H9 (cell line): ENCODE results near the gene DLX1. TPM values are rescaled to one million over a fixed set of nuclear protein-coding genes. Genes with fewer than 3 reads are reported as not detected.

Source experiments
- DNase-seq: peaks from one replicate; pipeline ENCODE4 v3.0.0-alpha.2; 2017
- H2AFZ ChIP-seq: one replicate; pipeline ENCODE4 v1.6.1; 2013; ENCODE audit warnings: mild to moderate bottlenecking, low read length, control low read depth, moderate library complexity
- H2AK5ac ChIP-seq: 2 replicates; pipeline ENCODE4 v1.6.1; 2013; ENCODE audit warnings: low read length, control low read depth, mixed read lengths; ENCODE audit not compliant: insufficient read length
- H2BK120ac ChIP-seq: one replicate; pipeline ENCODE4 v1.6.1; 2013; ENCODE audit warnings: low read depth, mild to moderate bottlenecking, low read length, control low read depth, inconsistent platforms; ENCODE audit not compliant: poor library complexity, severe bottlenecking
- H2BK12ac ChIP-seq: 2 replicates; pipeline ENCODE4 v1.6.1; 2013; ENCODE audit warnings: low read length, control low read depth, mixed read lengths, low read depth; ENCODE audit not compliant: insufficient read length
- H2BK15ac ChIP-seq: 2 replicates; pipeline ENCODE4 v1.6.1; 2013; ENCODE audit warnings: low read depth, low read length, control low read depth
- H2BK20ac ChIP-seq: one replicate; pipeline ENCODE4 v1.6.1; 2013; ENCODE audit warnings: low read depth, mild to moderate bottlenecking, low read length, control low read depth, inconsistent platforms; ENCODE audit not compliant: poor library complexity, severe bottlenecking
- H2BK5ac ChIP-seq: 2 replicates; pipeline ENCODE4 v1.6.1; 2013; ENCODE audit warnings: low read length, control low read depth, mixed read lengths; ENCODE audit not compliant: insufficient read length
- H3K14ac ChIP-seq: 2 replicates; pipeline ENCODE4 v1.6.1; 2013; ENCODE audit warnings: low read length, control low read depth; ENCODE audit not compliant: insufficient read depth
- H3K18ac ChIP-seq: 2 replicates; pipeline ENCODE4 v1.6.1; 2013; ENCODE audit warnings: low read depth, mild to moderate bottlenecking, mixed read lengths, low read length, control low read depth; ENCODE audit not compliant: insufficient read length
- H3K23ac ChIP-seq: 2 replicates; pipeline ENCODE4 v1.6.1; 2013; ENCODE audit warnings: low read length, control low read depth, mixed read lengths, low read depth; ENCODE audit not compliant: insufficient read length
- H3K23me2 ChIP-seq: 2 replicates; pipeline ENCODE4 v1.6.1; 2013; ENCODE audit warnings: low read depth, mild to moderate bottlenecking, mixed read lengths, low read length, control low read depth; ENCODE audit not compliant: insufficient read length, poor library complexity, severe bottlenecking
- H3K27ac ChIP-seq: 2 replicates; pipeline ENCODE4 v1.5.1; 2013; ENCODE audit warnings: low read length, control low read depth, mixed read lengths, low read depth; ENCODE audit not compliant: insufficient read length
- H3K27me3 ChIP-seq: 2 replicates; pipeline ENCODE4 v1.6.1; 2013; ENCODE audit warnings: low read length, control low read depth, inconsistent platforms; ENCODE audit not compliant: insufficient read depth
- H3K4ac ChIP-seq: 2 replicates; pipeline ENCODE4 v1.6.1; 2013; ENCODE audit warnings: low read depth, mild to moderate bottlenecking, control low read depth, inconsistent platforms, low read length, moderate library complexity
- H3K4me1 ChIP-seq: 2 replicates; pipeline ENCODE4 v1.6.1; 2013; ENCODE audit warnings: low read length, control low read depth, inconsistent platforms; ENCODE audit not compliant: insufficient read depth
- H3K4me2 ChIP-seq: 2 replicates; pipeline ENCODE4 v1.6.1; 2013; ENCODE audit warnings: low read length, control low read depth, mixed read lengths; ENCODE audit not compliant: insufficient read length, insufficient read depth
- H3K56ac ChIP-seq: 2 replicates; pipeline ENCODE4 v1.6.1; 2013; ENCODE audit warnings: low read depth, mild to moderate bottlenecking, mixed read lengths, low read length, control low read depth; ENCODE audit not compliant: insufficient read length
- H3K79me1 ChIP-seq: 2 replicates; pipeline ENCODE4 v1.6.1; 2013; ENCODE audit warnings: low read depth, mild to moderate bottlenecking, moderate library complexity, low read length, control low read depth, inconsistent platforms; ENCODE audit not compliant: insufficient read depth, poor library complexity, severe bottlenecking
- H3K79me2 ChIP-seq: 2 replicates; pipeline ENCODE4 v1.6.1; 2013; ENCODE audit warnings: low read length, control low read depth, inconsistent platforms; ENCODE audit not compliant: insufficient read depth
- H3K9ac ChIP-seq: 2 replicates; pipeline ENCODE4 v1.6.1; 2013; ENCODE audit warnings: low read length, control low read depth, mixed read lengths; ENCODE audit not compliant: insufficient read length; ENCODE audit errors: extremely low read depth
- H3K9me3 ChIP-seq: one replicate; pipeline ENCODE4 v1.6.1; 2013; ENCODE audit warnings: low read depth, low read length, inconsistent platforms; ENCODE audit not compliant: control insufficient read depth
- H3T11ph ChIP-seq: one replicate; pipeline ENCODE4 v1.6.1; 2013; ENCODE audit warnings: mild to moderate bottlenecking, low read length, control low read depth, inconsistent platforms
- H4K20me1 ChIP-seq: one replicate; pipeline ENCODE4 v1.6.1; 2013; ENCODE audit not compliant: control insufficient read depth, insufficient read length, insufficient read depth
- H4K5ac ChIP-seq: 2 replicates; pipeline ENCODE4 v1.6.1; 2013; ENCODE audit warnings: low read depth, mild to moderate bottlenecking, mixed read lengths, low read length, control low read depth; ENCODE audit not compliant: insufficient read length
- H4K8ac ChIP-seq: replicated peaks from 2 replicates; pipeline ENCODE4 v1.6.1; 2013; ENCODE audit warnings: low read length, control low read depth, mixed read lengths, low read depth; ENCODE audit not compliant: insufficient read length
- H4K91ac ChIP-seq: 2 replicates; pipeline ENCODE4 v1.6.1; 2013; ENCODE audit warnings: low read depth, mild to moderate bottlenecking, moderate library complexity, mixed read lengths, low read length, control low read depth; ENCODE audit not compliant: insufficient read length
- H3K27ac Mint-ChIP-seq, 3 experiments: 2 replicates in 2 of 3; 3 replicates in 1 of 3; pipeline ENCODE4 v1.8.0; 2020 to 2021; ENCODE audit warnings: mixed read lengths in 3 of 3, mild to moderate bottlenecking in 1 of 3, moderate library complexity in 1 of 3
- H3K27me3 Mint-ChIP-seq: 2 replicates; pipeline ENCODE4 v1.8.0; 2021; ENCODE audit warnings: low read depth, mild to moderate bottlenecking, moderate library complexity, mixed read lengths
- H3K36me3 Mint-ChIP-seq, 3 experiments: 2 replicates in 2 of 3; 3 replicates in 1 of 3; pipeline ENCODE4 v1.8.0; 2020 to 2021; ENCODE audit warnings: low read depth in 3 of 3, mixed read lengths in 3 of 3; ENCODE audit not compliant: insufficient read depth in 1 of 3
- H3K4me1 Mint-ChIP-seq, 2 experiments: 2 replicates each; pipeline ENCODE4 v1.8.0; 2020; ENCODE audit warnings: mixed read lengths in 2 of 2
- H3K4me3 Mint-ChIP-seq, 2 experiments: 2 replicates in 1 of 2; 3 replicates in 1 of 2; pipeline ENCODE4 v1.8.0; 2020 to 2021; ENCODE audit warnings: mild to moderate bottlenecking in 2 of 2, mixed read lengths in 2 of 2, moderate library complexity in 1 of 2
- H3K9me3 Mint-ChIP-seq, 2 experiments: 2 replicates in 1 of 2; 3 replicates in 1 of 2; pipeline ENCODE4 v1.8.0; 2020; ENCODE audit warnings: mild to moderate bottlenecking in 2 of 2, mixed read lengths in 2 of 2, moderate library complexity in 1 of 2
- WGBS: extraction: QIAGEN DNeasy Blood & Tissue Kit; methylation state at CpG from one replicate; pipeline ENCODE4 v1.1.7; 2013; ENCODE audit warnings: missing lambda C conversion rate, low lambda C conversion rate, mixed read lengths; ENCODE audit not compliant: insufficient read length; ENCODE audit errors: extremely low coverage; 5-methylcytosine and 5-hydroxymethylcytosine counted together
- total RNA-seq: library from RNA; stranded (reverse); gene quantifications from 2 replicates; pipeline ENCODE4 v1.2.1, GENCODE V29; 2021
- TF ChIP-seq, protein P1 (sequence below): fragments of 200-600 bp; sonication (generic); conservative IDR thresholded peaks from 3 replicates; pipeline ENCODE4 v1.8.0; 2021; ENCODE audit warnings: antibody characterized with exemption, mild to moderate bottlenecking

DLX1 gene
- total RNA-seq, 1 experiment from 2014 or later: not detected

DNA sequence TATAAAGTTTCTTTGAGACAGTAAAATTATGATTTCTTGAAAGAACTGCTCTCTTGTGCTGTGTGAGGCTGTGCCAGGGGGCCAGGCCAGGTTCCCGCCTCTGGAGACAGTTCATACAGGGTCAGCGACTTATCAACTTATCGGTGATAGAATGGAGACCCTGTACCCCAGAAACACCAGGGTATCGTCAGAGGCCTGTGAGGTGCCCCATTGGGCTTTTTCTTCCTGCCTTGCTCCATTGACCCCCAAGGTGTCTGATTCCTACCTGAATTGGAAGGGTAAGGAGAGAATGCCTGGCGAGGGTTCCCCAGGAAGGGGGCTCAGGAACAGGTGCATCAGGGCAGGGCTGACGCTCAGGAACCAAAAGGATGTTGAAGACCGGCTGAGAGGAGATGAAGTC is 4.3 kb downstream of the DLX1 start:
- H3K4me3 Mint-ChIP-seq: no peak overlapping the region
- H3K9me3 ChIP-seq: no peaks in the 10 kb centered on the region
- H4K20me1 ChIP-seq: no peaks in the 10 kb centered on the region
- no peak overlapping the region for H2AK5ac ChIP-seq
- peaks cover 7 to 16% of the 10 kb centered on the region in 2 experiments; a peak in 3 of 5 replicates for H3K9me3 Mint-ChIP-seq
- H3K79me2 ChIP-seq: no peaks in the 10 kb centered on the region
- WGBS: no CpG with 5 or more reads among the region's 7 CpGs
- peaks cover 100% of the 10 kb centered on the region for H3K27me3 Mint-ChIP-seq
- H2BK120ac ChIP-seq: no peak overlapping the region
- no peak overlapping the region for H3K18ac ChIP-seq
- no peak overlapping the region for H2BK12ac ChIP-seq
- no peak overlapping the region for H3K23ac ChIP-seq
- TF ChIP-seq, protein P1, sequence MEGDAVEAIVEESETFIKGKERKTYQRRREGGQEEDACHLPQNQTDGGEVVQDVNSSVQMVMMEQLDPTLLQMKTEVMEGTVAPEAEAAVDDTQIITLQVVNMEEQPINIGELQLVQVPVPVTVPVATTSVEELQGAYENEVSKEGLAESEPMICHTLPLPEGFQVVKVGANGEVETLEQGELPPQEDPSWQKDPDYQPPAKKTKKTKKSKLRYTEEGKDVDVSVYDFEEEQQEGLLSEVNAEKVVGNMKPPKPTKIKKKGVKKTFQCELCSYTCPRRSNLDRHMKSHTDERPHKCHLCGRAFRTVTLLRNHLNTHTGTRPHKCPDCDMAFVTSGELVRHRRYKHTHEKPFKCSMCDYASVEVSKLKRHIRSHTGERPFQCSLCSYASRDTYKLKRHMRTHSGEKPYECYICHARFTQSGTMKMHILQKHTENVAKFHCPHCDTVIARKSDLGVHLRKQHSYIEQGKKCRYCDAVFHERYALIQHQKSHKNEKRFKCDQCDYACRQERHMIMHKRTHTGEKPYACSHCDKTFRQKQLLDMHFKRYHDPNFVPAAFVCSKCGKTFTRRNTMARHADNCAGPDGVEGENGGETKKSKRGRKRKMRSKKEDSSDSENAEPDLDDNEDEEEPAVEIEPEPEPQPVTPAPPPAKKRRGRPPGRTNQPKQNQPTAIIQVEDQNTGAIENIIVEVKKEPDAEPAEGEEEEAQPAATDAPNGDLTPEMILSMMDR: no peak
- peaks cover 41 to 63% of the 10 kb centered on the region in 2 experiments for H3K4me1 Mint-ChIP-seq
- no peaks in the 10 kb centered on the region; a peak in 3 of 7 replicates for H3K36me3 Mint-ChIP-seq
- H3K4me2 ChIP-seq: no peak overlapping the region
- H3K14ac ChIP-seq: no peak overlapping the region
- H3K4me1 ChIP-seq: peaks cover 2% of the 10 kb centered on the region; the same call in 1 of the 2 replicates
- H2BK5ac ChIP-seq: no peak overlapping the region
- no peak overlapping the region for H4K8ac ChIP-seq
- no peak overlapping the region for H3K56ac ChIP-seq
- H3K79me1 ChIP-seq: no peaks in the 10 kb centered on the region
- H3K23me2 ChIP-seq: peaks cover 10% of the 10 kb centered on the region
- no peak overlapping the region for H2AFZ ChIP-seq
- H3K27ac Mint-ChIP-seq: no peak overlapping the region
- no peak overlapping the region for H2BK15ac ChIP-seq
- no peak overlapping the region for H2BK20ac ChIP-seq
- H3K9ac ChIP-seq: no peak overlapping the region
- no peak overlapping the region for H4K91ac ChIP-seq
- DNase-seq: no peak
- peaks cover 88% of the 10 kb centered on the region for H3K27me3 ChIP-seq
- H3K4ac ChIP-seq: no peak overlapping the region
- H4K5ac ChIP-seq: no peak overlapping the region
- H3T11ph ChIP-seq: no peak overlapping the region
- H3K27ac ChIP-seq: no peak overlapping the region
